Upper lobe of left lung (tissue), 6 donors: ENCODE results near the gene CYP24A1. TPM values are rescaled to one million over a fixed set of nuclear protein-coding genes. Genes with fewer than 3 reads are reported as not detected.

Experiments
- ATAC-seq, 2 donors: fragments of 200-7000 bp; cut with Tn5 transposase; one replicate each; pipeline ENCODE4 v1.9.1; 2022; ENCODE audit warnings: mild to moderate bottlenecking in 2 of 2, moderate library complexity in 2 of 2; ENCODE audit not compliant: low FRiP score in 2 of 2
- DNase-seq, 2 donors: peaks; one replicate each; pipeline ENCODE4 v3.0.0-alpha.2; 2019 to 2020
- H3K27ac ChIP-seq, 4 donors: fragments of 200-600 bp; sonication (generic); one replicate each; pipeline ENCODE4 v1.5.1; 2016 to 2019
- H3K27me3 ChIP-seq, 4 donors: fragments of 200-600 bp; sonication (generic); one replicate each; pipeline ENCODE4 v1.5.1; 2017 to 2019
- H3K36me3 ChIP-seq, 4 donors: fragments of 200-600 bp; sonication (generic); one replicate each; pipeline ENCODE4 v1.5.1; 2016 to 2019
- H3K4me1 ChIP-seq, 4 donors: fragments of 200-600 bp; sonication (generic); one replicate each; pipeline ENCODE4 v1.5.1; 2018 to 2019
- H3K4me3 ChIP-seq, 4 donors: fragments of 200-600 bp; sonication (generic); one replicate each; pipeline ENCODE4 v1.5.1; 2017 to 2019; ENCODE audit warnings: mild to moderate bottlenecking in 2 of 4, moderate library complexity in 1 of 4
- H3K9me3 ChIP-seq, 4 donors: fragments of 200-600 bp; sonication (generic); one replicate each; pipeline ENCODE4 v1.5.1; 2018 to 2019
- EP300 ChIP-seq, 4 donors: sonication (generic); formaldehyde crosslinking; IDR thresholded peaks; one replicate each; pipeline ENCODE4 v1.5.1; 2017; ENCODE audit warnings: antibody characterized with exemption in 4 of 4, control low read depth in 2 of 4
- POLR2A ChIP-seq, 4 donors: fragments of 450-650 bp; IDR thresholded peaks; one replicate each; pipeline ENCODE4 v1.5.1; 2016 to 2017; ENCODE audit warnings: antibody characterized with exemption in 4 of 4, mild to moderate bottlenecking in 2 of 4
- POLR2AphosphoS5 ChIP-seq, 2 donors: sonication (generic); formaldehyde crosslinking; IDR thresholded peaks; one replicate each; pipeline ENCODE4 v1.5.1; 2017; ENCODE audit warnings: antibody characterized with exemption in 2 of 2
- WGBS, 2 donors: methylation state at CpG; one replicate each; pipeline ENCODE4 v1.1.5; 2017 to 2018; 5-methylcytosine and 5-hydroxymethylcytosine counted together
- total RNA-seq, 6 donors: library from RNA; depleted of rRNA in 4 of 6; stranded (reverse); fragments of >200 nt in 4 of 6; gene quantifications; one replicate each; pipeline versions ENCODE4 v1.1.0 to v1.2.1, GENCODE V29; 2016 to 2021
- TF ChIP-seq, protein P1 (sequence below), 6 experiments: fragments of 450-650 bp in 4 of 6; fragments of 200-600 bp in 2 of 6; sonication (generic) in 2 of 6; IDR thresholded peaks; one replicate each; pipeline ENCODE4 v1.5.1; 2016 to 2019; ENCODE audit warnings: antibody characterized with exemption in 6 of 6
- donor health status: DM: no; HTN: no; CAD: no; lungs with moderate emphysema.
- donor health status: DM: no; HTN: yes; CAD: no; lungs with severe emphysema.

Gene CYP24A1
- total RNA-seq, result 10 to 100 TPM in 1 of 6 donors, 1 to 10 TPM in 1, under 1 TPM in 3, not detected in 1; 0.13 to 31.0 (median 0.61) TPM

GRCh38 chr20:54173653-54174456 is at the start of gene CYP24A1:
TSS of gene CYP24A1 (minus strand) at chr20:54173986. CDS start at chr20:54173579, 407 bp downstream.
- Histone ChIP-seq H3K36me3 (no peaks in the 10 kb centered on the region), H3K4me3 (peak within 1 kb of the TSS in 3 of 4 donors; percentile 4 to 19 (median 15)), H3K9me3 (no peaks in the 10 kb centered on the region), H3K27me3 (peaks cover 0 to 28% (median 11%) of the 10 kb centered on the region in 4 donors), H3K4me1 (peaks cover 15 to 28% (median 19%) of the 10 kb centered on the region in 4 donors), H3K27ac (no peak within 1 kb of the TSS)
- WGBS, 2 donors, result 1 to 3% methylated on average over 34 to 50 of the region's 61 CpGs
- DNase-seq, result peak; percentile 34 to 87
- TF ChIP-seq EP300 (IDR thresholded peaks at IDR 0.05) (no peak), POLR2AphosphoS5 (IDR thresholded peaks at IDR 0.05) (no peak), POLR2A (IDR thresholded peaks at IDR 0.05) (no peak)
- TF ChIP-seq, protein P1, sequence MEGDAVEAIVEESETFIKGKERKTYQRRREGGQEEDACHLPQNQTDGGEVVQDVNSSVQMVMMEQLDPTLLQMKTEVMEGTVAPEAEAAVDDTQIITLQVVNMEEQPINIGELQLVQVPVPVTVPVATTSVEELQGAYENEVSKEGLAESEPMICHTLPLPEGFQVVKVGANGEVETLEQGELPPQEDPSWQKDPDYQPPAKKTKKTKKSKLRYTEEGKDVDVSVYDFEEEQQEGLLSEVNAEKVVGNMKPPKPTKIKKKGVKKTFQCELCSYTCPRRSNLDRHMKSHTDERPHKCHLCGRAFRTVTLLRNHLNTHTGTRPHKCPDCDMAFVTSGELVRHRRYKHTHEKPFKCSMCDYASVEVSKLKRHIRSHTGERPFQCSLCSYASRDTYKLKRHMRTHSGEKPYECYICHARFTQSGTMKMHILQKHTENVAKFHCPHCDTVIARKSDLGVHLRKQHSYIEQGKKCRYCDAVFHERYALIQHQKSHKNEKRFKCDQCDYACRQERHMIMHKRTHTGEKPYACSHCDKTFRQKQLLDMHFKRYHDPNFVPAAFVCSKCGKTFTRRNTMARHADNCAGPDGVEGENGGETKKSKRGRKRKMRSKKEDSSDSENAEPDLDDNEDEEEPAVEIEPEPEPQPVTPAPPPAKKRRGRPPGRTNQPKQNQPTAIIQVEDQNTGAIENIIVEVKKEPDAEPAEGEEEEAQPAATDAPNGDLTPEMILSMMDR (IDR thresholded peaks at IDR 0.05), result no peak
- ATAC-seq, result peak; percentile 19 to 64

GRCh38 chr20:54223285-54223684 is 49.5 kb upstream of the CYP24A1 start:
- Histone ChIP-seq H3K4me1 (peaks cover 0 to 3% (median 0%) of the 10 kb centered on the region in 4 donors), H3K27ac (no peak overlapping the region), H3K4me3 (no peak overlapping the region), H3K27me3 (no peaks in the 10 kb centered on the region), H3K9me3 (no peaks in the 10 kb centered on the region), H3K36me3 (peaks cover 0 to 19% (median 0%) of the 10 kb centered on the region in 4 donors)
- DNase-seq, result no peak
- TF ChIP-seq POLR2AphosphoS5 (IDR thresholded peaks at IDR 0.05) (no peak), POLR2A (IDR thresholded peaks at IDR 0.05) (no peak), EP300 (IDR thresholded peaks at IDR 0.05) (no peak)
- TF ChIP-seq, protein P1 (IDR thresholded peaks at IDR 0.05), result no peak
- no peak for ATAC-seq
- 84 to 85% methylated on average over 5 of the region's 5 CpGs for WGBS, 2 donors

- H3K36me3 ChIP-seq, result peaks cover 0 to 26% (median 0%) of the 10 kb centered on the region in 4 donors
- H3K27me3 ChIP-seq, result no peaks in the 10 kb centered on the region
- no peak for TF ChIP-seq POLR2AphosphoS5 (IDR thresholded peaks at IDR 0.05)
- TF ChIP-seq EP300 (IDR thresholded peaks at IDR 0.05), result no peak
- no peak for TF ChIP-seq POLR2A (IDR thresholded peaks at IDR 0.05)
- TF ChIP-seq, protein P1 (IDR thresholded peaks at IDR 0.05), result no peak
- H3K9me3 ChIP-seq, result no peaks in the 10 kb centered on the region
- no peak for DNase-seq
- ATAC-seq, result no peak
- no peak overlapping the region for H3K27ac ChIP-seq
- H3K4me3 ChIP-seq, result no peak overlapping the region
- WGBS, 2 donors, result 60 to 62% methylated on average over 17 of the region's 17 CpGs
- H3K4me1 ChIP-seq, result peaks cover 0 to 3% (median 0%) of the 10 kb centered on the region in 4 donors
Observed at GRCh38 chr20:54221996-54222890, 48.5 kb upstream of the CYP24A1 start.

DNA sequence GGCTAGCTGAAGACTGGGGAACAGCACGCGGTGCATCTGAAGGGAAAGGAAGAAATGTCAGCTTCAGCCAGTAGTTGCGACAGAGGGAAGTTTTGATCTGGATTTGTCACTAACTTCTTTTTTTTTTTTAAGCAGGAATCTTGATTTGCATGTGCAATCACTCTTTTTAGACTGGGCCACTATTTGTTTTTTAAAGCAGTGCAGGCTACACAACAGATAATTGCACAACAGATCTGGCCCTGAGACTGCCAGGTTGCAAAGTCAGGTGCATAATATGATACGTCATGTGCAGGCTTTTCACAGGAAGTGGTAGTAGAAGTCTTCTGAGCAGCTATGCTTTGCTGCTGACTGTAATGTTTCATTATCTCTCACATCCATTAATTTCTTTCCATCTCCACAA is 47.6 kb upstream of the CYP24A1 start:
- no peak for DNase-seq
- H3K9me3 ChIP-seq, result no peaks in the 10 kb centered on the region
- no peak overlapping the region for H3K4me3 ChIP-seq
- no peak for TF ChIP-seq EP300 (IDR thresholded peaks at IDR 0.05)
- TF ChIP-seq, protein P1 (IDR thresholded peaks at IDR 0.05), result no peak
- no peak for TF ChIP-seq POLR2A (IDR thresholded peaks at IDR 0.05)
- TF ChIP-seq POLR2AphosphoS5 (IDR thresholded peaks at IDR 0.05), result no peak
- WGBS, 2 donors, result 61 to 72% methylated on average over 4 of the region's 4 CpGs
- ATAC-seq, result no peak
- H3K36me3 ChIP-seq, result peaks cover 0 to 35% (median 0%) of the 10 kb centered on the region in 4 donors
- H3K27me3 ChIP-seq, result no peaks in the 10 kb centered on the region
- peaks cover 0 to 3% (median 0%) of the 10 kb centered on the region in 4 donors for H3K4me1 ChIP-seq
- no peak overlapping the region for H3K27ac ChIP-seq
